Trophoblast cell (in vitro differentiated cells and primary cell): ENCODE data around the gene LRP3.

ENCODE experiments used
- DNase-seq, 2 donors: peaks; one replicate each; pipeline ENCODE4 v3.0.0-alpha.2; 2016
- H2AFZ ChIP-seq: 2 replicates; pipeline ENCODE4 v1.6.1; 2013; ENCODE audit warnings: low read length, moderate library complexity, mild to moderate bottlenecking; ENCODE audit not compliant: insufficient read depth, poor library complexity
- H2AK5ac ChIP-seq: 2 replicates; pipeline ENCODE4 v1.6.1; 2013; ENCODE audit warnings: mild to moderate bottlenecking, low read length
- H2BK120ac ChIP-seq: 2 replicates; pipeline ENCODE4 v1.6.1; 2013; ENCODE audit warnings: low read length, mild to moderate bottlenecking, moderate library complexity; ENCODE audit not compliant: insufficient read depth, poor library complexity
- H2BK12ac ChIP-seq: 2 replicates; pipeline ENCODE4 v1.6.1; 2013; ENCODE audit warnings: mild to moderate bottlenecking, low read length, moderate library complexity
- H2BK5ac ChIP-seq: 2 replicates; pipeline ENCODE4 v1.6.1; 2013; ENCODE audit warnings: low read length, low read depth, moderate library complexity, mild to moderate bottlenecking; ENCODE audit not compliant: poor library complexity
- H3K14ac ChIP-seq: 2 replicates; pipeline ENCODE4 v1.6.1; 2013; ENCODE audit warnings: mild to moderate bottlenecking, low read length
- H3K18ac ChIP-seq: 2 replicates; pipeline ENCODE4 v1.6.1; 2013; ENCODE audit warnings: mild to moderate bottlenecking, low read length
- H3K23ac ChIP-seq: 2 replicates; pipeline ENCODE4 v1.6.1; 2013; ENCODE audit warnings: low read length
- H3K27ac ChIP-seq: 2 replicates; pipeline ENCODE4 v1.5.1; 2013; ENCODE audit warnings: low read depth, mild to moderate bottlenecking, inconsistent platforms, low read length, moderate library complexity
- H3K27me3 ChIP-seq: 2 replicates; pipeline ENCODE4 v1.6.1; 2013; ENCODE audit warnings: inconsistent platforms, mild to moderate bottlenecking, low read length, moderate library complexity; ENCODE audit not compliant: insufficient read depth
- H3K36me3 ChIP-seq, 2 experiments: 1 replicate in 1 of 2; 2 replicates in 1 of 2; pipeline ENCODE4 v1.6.1; 2013; ENCODE audit warnings: low read length in 2 of 2, mild to moderate bottlenecking in 2 of 2, moderate library complexity in 1 of 2; ENCODE audit not compliant: insufficient read depth in 2 of 2, control insufficient read depth in 1 of 2
- H3K4ac ChIP-seq: 2 replicates; pipeline ENCODE4 v1.6.1; 2013; ENCODE audit warnings: low read depth, mild to moderate bottlenecking, low read length, moderate library complexity
- H3K4me1 ChIP-seq, 2 experiments: 1 replicate in 1 of 2; 2 replicates in 1 of 2; pipeline ENCODE4 v1.6.1; 2013; ENCODE audit warnings: low read length in 2 of 2, mild to moderate bottlenecking in 2 of 2, moderate library complexity in 1 of 2; ENCODE audit not compliant: insufficient read depth in 2 of 2, control insufficient read depth in 1 of 2
- H3K4me2 ChIP-seq: 2 replicates; pipeline ENCODE4 v1.6.1; 2013; ENCODE audit warnings: inconsistent platforms, mild to moderate bottlenecking, low read length, moderate library complexity
- H3K4me3 ChIP-seq: 2 replicates; pipeline ENCODE4 v1.5.1; 2013; ENCODE audit warnings: mild to moderate bottlenecking, low read depth, low read length, inconsistent platforms
- H3K79me1 ChIP-seq: one replicate; pipeline ENCODE4 v1.6.1; 2013; ENCODE audit warnings: low read length
- H3K79me2 ChIP-seq: 2 replicates; pipeline ENCODE4 v1.6.1; 2013; ENCODE audit warnings: low read length, mild to moderate bottlenecking; ENCODE audit not compliant: control insufficient read depth, insufficient read depth, poor library complexity
- H3K9ac ChIP-seq: 2 replicates; pipeline ENCODE4 v1.6.1; 2013; ENCODE audit warnings: mild to moderate bottlenecking, low read length
- H3K9me3 ChIP-seq: 2 replicates; pipeline ENCODE4 v1.6.1; 2013; ENCODE audit warnings: low read depth, mild to moderate bottlenecking, control low read depth, inconsistent platforms, low read length; ENCODE audit not compliant: insufficient read depth
- H4K12ac ChIP-seq: 2 replicates; pipeline ENCODE4 v1.6.1; 2013; ENCODE audit warnings: low read depth, mild to moderate bottlenecking, low read length, moderate library complexity
- H4K8ac ChIP-seq: 2 replicates; pipeline ENCODE4 v1.6.1; 2013; ENCODE audit warnings: low read depth, mild to moderate bottlenecking, low read length, moderate library complexity
- H4K91ac ChIP-seq: one replicate; pipeline ENCODE4 v1.6.1; 2013; ENCODE audit warnings: low read depth, mild to moderate bottlenecking, low read length, moderate library complexity
- WGBS: extraction: QIAGEN DNeasy Blood & Tissue Kit; methylation state at CpG from one replicate; pipeline ENCODE4 v1.1.7; 2013; ENCODE audit warnings: missing lambda C conversion rate; ENCODE audit not compliant: insufficient read length, insufficient coverage; ENCODE audit errors: extremely low coverage; 5-methylcytosine and 5-hydroxymethylcytosine counted together

Gene LRP3

DNA sequence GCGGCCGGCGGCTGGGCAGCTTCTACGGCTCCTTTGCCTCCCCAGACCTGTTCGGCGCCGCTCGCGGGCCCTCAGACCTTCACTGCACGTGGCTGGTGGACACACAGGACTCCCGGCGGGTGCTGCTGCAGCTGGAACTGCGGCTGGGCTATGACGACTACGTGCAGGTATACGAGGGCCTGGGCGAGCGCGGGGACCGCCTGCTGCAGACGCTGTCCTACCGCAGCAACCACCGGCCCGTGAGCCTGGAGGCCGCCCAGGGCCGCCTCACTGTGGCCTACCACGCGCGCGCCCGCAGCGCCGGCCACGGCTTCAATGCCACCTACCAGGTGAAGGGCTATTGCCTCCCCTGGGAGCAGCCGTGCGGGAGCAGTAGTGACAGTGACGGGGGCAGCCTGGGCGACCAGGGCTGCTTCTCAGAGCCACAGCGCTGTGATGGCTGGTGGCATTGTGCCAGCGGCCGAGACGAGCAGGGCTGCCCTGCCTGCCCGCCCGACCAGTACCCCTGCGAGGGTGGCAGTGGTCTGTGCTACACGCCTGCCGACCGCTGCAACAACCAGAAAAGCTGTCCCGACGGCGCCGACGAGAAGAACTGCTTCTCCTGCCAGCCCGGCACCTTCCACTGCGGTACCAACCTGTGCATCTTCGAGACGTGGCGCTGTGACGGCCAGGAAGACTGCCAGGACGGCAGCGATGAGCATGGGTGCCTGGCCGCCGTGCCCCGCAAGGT lies 11.6 kb downstream of the LRP3 start:
- Histone ChIP-seq H3K36me3 (peaks cover 4 to 6% of the 10 kb centered on the region in 2 experiments), H2BK120ac (no peak overlapping the region), H3K4me1 (no peaks in the 10 kb centered on the region), H4K12ac (no peak overlapping the region), H4K8ac (no peak overlapping the region), H3K9ac (no peak overlapping the region), H3K18ac (no peak overlapping the region), H2BK5ac (no peak overlapping the region), H3K27ac (no peak overlapping the region), H3K79me1 (no peaks in the 10 kb centered on the region), H3K4me3 (no peak overlapping the region), H3K9me3 (peaks cover 3% of the 10 kb centered on the region), H2AK5ac (no peak overlapping the region), H3K23ac (no peak overlapping the region), H2AFZ (no peak overlapping the region), H3K14ac (no peak overlapping the region), H3K27me3 (no peaks in the 10 kb centered on the region), H2BK12ac (no peak overlapping the region), H3K4ac (no peak overlapping the region), H3K4me2 (no peak overlapping the region), H4K91ac (no peak overlapping the region), H3K79me2 (no peaks in the 10 kb centered on the region)
- WGBS = no CpG with 5 or more reads among the region's 64 CpGs
- no peak for DNase-seq

DNA sequence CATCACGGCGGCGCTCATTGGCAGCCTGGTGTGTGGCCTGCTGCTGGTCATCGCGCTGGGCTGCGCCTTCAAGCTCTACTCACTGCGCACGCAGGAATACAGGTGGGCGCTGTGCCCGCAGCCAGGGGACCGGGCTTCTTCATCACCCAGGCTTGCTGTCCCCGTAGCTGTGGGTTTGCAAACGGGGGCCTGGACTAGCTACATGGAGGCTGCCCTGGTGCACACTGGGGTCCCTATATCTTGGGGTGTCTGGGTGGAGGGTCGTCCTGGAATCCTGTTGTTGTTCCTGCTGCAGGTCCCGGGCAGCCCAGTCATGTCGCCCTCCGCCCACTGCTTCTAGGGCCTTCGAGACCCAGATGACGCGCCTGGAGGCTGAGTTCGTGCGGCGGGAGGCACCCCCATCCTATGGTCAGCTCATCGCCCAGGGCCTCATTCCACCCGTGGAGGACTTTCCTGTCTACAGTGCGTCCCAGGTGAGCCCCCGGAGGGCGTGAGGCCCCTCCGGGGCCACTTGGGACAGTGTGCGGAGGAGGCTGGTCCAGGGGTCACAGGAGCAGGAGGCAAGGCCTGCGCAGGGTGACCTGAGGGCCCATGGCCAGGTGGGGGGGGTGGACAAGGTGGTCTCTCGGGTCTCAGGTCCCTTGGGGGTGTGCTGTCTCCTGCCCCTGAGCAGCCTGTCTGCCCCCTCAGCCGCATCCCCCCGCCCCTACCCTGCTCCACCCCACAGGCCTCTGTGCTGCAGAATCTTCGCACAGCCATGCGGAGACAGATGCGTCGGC lies 12.3 kb downstream of the LRP3 start:
- no CpG with 5 or more reads among the region's 38 CpGs for WGBS
- H3K79me2 ChIP-seq = no peaks in the 10 kb centered on the region
- H2AFZ ChIP-seq = no peak overlapping the region
- H3K23ac ChIP-seq = no peak overlapping the region
- no peaks in the 10 kb centered on the region for H3K4me1 ChIP-seq
- H4K8ac ChIP-seq = no peak overlapping the region
- H3K27me3 ChIP-seq = no peaks in the 10 kb centered on the region
- H2AK5ac ChIP-seq = no peak overlapping the region
- DNase-seq = no peak
- no peak overlapping the region for H3K14ac ChIP-seq
- H3K79me1 ChIP-seq = no peaks in the 10 kb centered on the region
- no peak overlapping the region for H2BK5ac ChIP-seq
- H3K9me3 ChIP-seq = peaks cover 3% of the 10 kb centered on the region
- no peak overlapping the region for H3K4ac ChIP-seq
- peaks cover 4 to 6% of the 10 kb centered on the region in 2 experiments for H3K36me3 ChIP-seq
- no peak overlapping the region for H4K12ac ChIP-seq
- H3K18ac ChIP-seq = no peak overlapping the region
- no peak overlapping the region for H2BK120ac ChIP-seq
- H3K27ac ChIP-seq = no peak overlapping the region
- no peak overlapping the region for H4K91ac ChIP-seq
- H3K9ac ChIP-seq = no peak overlapping the region
- H2BK12ac ChIP-seq = no peak overlapping the region
- no peak overlapping the region for H3K4me2 ChIP-seq
- H3K4me3 ChIP-seq = no peak overlapping the region

DNA sequence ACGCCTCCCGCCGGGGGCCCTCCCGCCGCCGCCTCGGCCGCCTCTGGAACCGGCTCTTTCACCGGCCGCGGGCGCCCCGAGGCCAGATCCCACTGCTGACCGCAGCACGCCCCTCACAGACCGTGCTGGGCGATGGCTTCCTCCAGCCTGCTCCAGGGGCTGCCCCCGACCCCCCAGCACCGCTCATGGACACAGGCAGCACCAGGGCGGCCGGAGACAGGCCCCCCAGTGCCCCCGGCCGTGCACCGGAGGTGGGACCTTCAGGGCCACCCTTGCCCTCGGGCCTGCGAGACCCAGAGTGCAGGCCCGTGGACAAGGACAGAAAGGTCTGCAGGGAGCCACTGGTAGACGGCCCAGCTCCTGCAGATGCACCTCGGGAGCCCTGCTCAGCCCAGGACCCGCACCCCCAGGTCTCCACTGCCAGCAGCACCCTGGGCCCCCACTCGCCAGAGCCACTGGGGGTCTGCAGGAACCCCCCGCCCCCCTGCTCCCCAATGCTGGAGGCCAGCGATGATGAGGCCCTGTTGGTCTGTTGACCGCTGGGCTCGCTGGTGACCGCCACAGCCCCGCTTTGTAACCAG lies 13.0 kb downstream of the LRP3 start:
- Histone ChIP-seq H3K23ac (no peak overlapping the region), H4K12ac (no peak overlapping the region), H2BK12ac (no peak overlapping the region), H4K91ac (no peak overlapping the region), H3K4me1 (no peaks in the 10 kb centered on the region), H2AK5ac (no peak overlapping the region), H3K79me1 (no peaks in the 10 kb centered on the region), H3K27ac (no peak overlapping the region), H3K9me3 (peaks cover 3% of the 10 kb centered on the region), H3K79me2 (no peaks in the 10 kb centered on the region), H3K9ac (no peak overlapping the region), H4K8ac (no peak overlapping the region), H2AFZ (no peak overlapping the region), H3K18ac (no peak overlapping the region), H3K4me2 (no peak overlapping the region), H3K14ac (no peak overlapping the region), H2BK120ac (no peak overlapping the region), H3K27me3 (no peaks in the 10 kb centered on the region), H3K4me3 (no peak overlapping the region), H3K36me3 (peaks cover 4 to 6% of the 10 kb centered on the region in 2 experiments), H2BK5ac (no peak overlapping the region), H3K4ac (no peak overlapping the region)
- no peak for DNase-seq
- WGBS = no CpG with 5 or more reads among the region's 38 CpGs

DNA sequence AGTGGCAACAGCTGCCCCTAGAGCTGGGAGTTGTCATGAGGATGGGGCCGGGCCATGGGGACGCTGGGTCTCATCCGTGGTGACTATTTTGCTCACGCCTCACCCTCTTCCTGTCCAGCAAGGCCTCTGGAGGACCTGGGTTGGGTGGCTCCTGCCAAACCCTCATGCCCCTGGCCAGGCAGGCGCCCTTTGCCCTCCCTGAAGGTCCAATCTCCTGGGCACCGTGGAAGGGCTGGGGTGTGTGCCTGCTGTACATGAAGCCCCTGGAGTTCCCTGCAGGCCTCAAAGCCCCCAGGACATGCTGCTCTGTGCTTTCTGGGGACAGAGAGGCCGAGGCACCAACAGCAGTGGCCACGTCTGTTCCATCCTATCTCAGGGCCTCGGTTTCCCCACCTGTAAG lies 13.8 kb downstream of the LRP3 start:
- no peak overlapping the region for H2BK5ac ChIP-seq
- H3K79me1 ChIP-seq = no peaks in the 10 kb centered on the region
- no peak overlapping the region for H3K27ac ChIP-seq
- no peak overlapping the region for H2AK5ac ChIP-seq
- H3K9ac ChIP-seq = no peak overlapping the region
- no peak overlapping the region for H3K23ac ChIP-seq
- H3K4ac ChIP-seq = no peak overlapping the region
- peaks cover 4 to 5% of the 10 kb centered on the region in 2 experiments for H3K36me3 ChIP-seq
- no peak overlapping the region for H3K18ac ChIP-seq
- H4K91ac ChIP-seq = no peak overlapping the region
- H2BK120ac ChIP-seq = no peak overlapping the region
- no peak overlapping the region for H2BK12ac ChIP-seq
- no peaks in the 10 kb centered on the region for H3K79me2 ChIP-seq
- no peak overlapping the region for H3K4me2 ChIP-seq
- H4K8ac ChIP-seq = no peak overlapping the region
- no peak overlapping the region for H4K12ac ChIP-seq
- no peak overlapping the region for H3K4me3 ChIP-seq
- WGBS = no CpG with 5 or more reads among the region's 9 CpGs
- no peak for DNase-seq
- H3K4me1 ChIP-seq = no peaks in the 10 kb centered on the region
- H3K9me3 ChIP-seq = peaks cover 3% of the 10 kb centered on the region
- H3K14ac ChIP-seq = no peak overlapping the region
- H2AFZ ChIP-seq = no peak overlapping the region
- no peaks in the 10 kb centered on the region for H3K27me3 ChIP-seq
